H9 (cell line): ENCODE results near the gene CTNNA3. TPM values are rescaled to one million over a fixed set of nuclear protein-coding genes. Genes with fewer than 3 reads are reported as not detected.

Experiments used
- DNase-seq: peaks from one replicate; pipeline ENCODE4 v3.0.0-alpha.2; 2017
- H2AFZ ChIP-seq: one replicate; pipeline ENCODE4 v1.6.1; 2013; ENCODE audit warnings: mild to moderate bottlenecking, low read length, control low read depth, moderate library complexity
- H2AK5ac ChIP-seq: 2 replicates; pipeline ENCODE4 v1.6.1; 2013; ENCODE audit warnings: low read length, control low read depth, mixed read lengths; ENCODE audit not compliant: insufficient read length
- H2BK120ac ChIP-seq: one replicate; pipeline ENCODE4 v1.6.1; 2013; ENCODE audit warnings: low read depth, mild to moderate bottlenecking, low read length, control low read depth, inconsistent platforms; ENCODE audit not compliant: poor library complexity, severe bottlenecking
- H2BK12ac ChIP-seq: 2 replicates; pipeline ENCODE4 v1.6.1; 2013; ENCODE audit warnings: low read length, control low read depth, mixed read lengths, low read depth; ENCODE audit not compliant: insufficient read length
- H2BK15ac ChIP-seq: 2 replicates; pipeline ENCODE4 v1.6.1; 2013; ENCODE audit warnings: low read depth, low read length, control low read depth
- H2BK20ac ChIP-seq: one replicate; pipeline ENCODE4 v1.6.1; 2013; ENCODE audit warnings: low read depth, mild to moderate bottlenecking, low read length, control low read depth, inconsistent platforms; ENCODE audit not compliant: poor library complexity, severe bottlenecking
- H2BK5ac ChIP-seq: 2 replicates; pipeline ENCODE4 v1.6.1; 2013; ENCODE audit warnings: low read length, control low read depth, mixed read lengths; ENCODE audit not compliant: insufficient read length
- H3K14ac ChIP-seq: 2 replicates; pipeline ENCODE4 v1.6.1; 2013; ENCODE audit warnings: low read length, control low read depth; ENCODE audit not compliant: insufficient read depth
- H3K18ac ChIP-seq: 2 replicates; pipeline ENCODE4 v1.6.1; 2013; ENCODE audit warnings: low read depth, mild to moderate bottlenecking, mixed read lengths, low read length, control low read depth; ENCODE audit not compliant: insufficient read length
- H3K23ac ChIP-seq: 2 replicates; pipeline ENCODE4 v1.6.1; 2013; ENCODE audit warnings: low read length, control low read depth, mixed read lengths, low read depth; ENCODE audit not compliant: insufficient read length
- H3K23me2 ChIP-seq: 2 replicates; pipeline ENCODE4 v1.6.1; 2013; ENCODE audit warnings: low read depth, mild to moderate bottlenecking, mixed read lengths, low read length, control low read depth; ENCODE audit not compliant: insufficient read length, poor library complexity, severe bottlenecking
- H3K27ac ChIP-seq: 2 replicates; pipeline ENCODE4 v1.5.1; 2013; ENCODE audit warnings: low read length, control low read depth, mixed read lengths, low read depth; ENCODE audit not compliant: insufficient read length
- H3K27me3 ChIP-seq: 2 replicates; pipeline ENCODE4 v1.6.1; 2013; ENCODE audit warnings: low read length, control low read depth, inconsistent platforms; ENCODE audit not compliant: insufficient read depth
- H3K4ac ChIP-seq: 2 replicates; pipeline ENCODE4 v1.6.1; 2013; ENCODE audit warnings: low read depth, mild to moderate bottlenecking, control low read depth, inconsistent platforms, low read length, moderate library complexity
- H3K4me1 ChIP-seq: 2 replicates; pipeline ENCODE4 v1.6.1; 2013; ENCODE audit warnings: low read length, control low read depth, inconsistent platforms; ENCODE audit not compliant: insufficient read depth
- H3K4me2 ChIP-seq: 2 replicates; pipeline ENCODE4 v1.6.1; 2013; ENCODE audit warnings: low read length, control low read depth, mixed read lengths; ENCODE audit not compliant: insufficient read length, insufficient read depth
- H3K56ac ChIP-seq: 2 replicates; pipeline ENCODE4 v1.6.1; 2013; ENCODE audit warnings: low read depth, mild to moderate bottlenecking, mixed read lengths, low read length, control low read depth; ENCODE audit not compliant: insufficient read length
- H3K79me1 ChIP-seq: 2 replicates; pipeline ENCODE4 v1.6.1; 2013; ENCODE audit warnings: low read depth, mild to moderate bottlenecking, moderate library complexity, low read length, control low read depth, inconsistent platforms; ENCODE audit not compliant: insufficient read depth, poor library complexity, severe bottlenecking
- H3K79me2 ChIP-seq: 2 replicates; pipeline ENCODE4 v1.6.1; 2013; ENCODE audit warnings: low read length, control low read depth, inconsistent platforms; ENCODE audit not compliant: insufficient read depth
- H3K9ac ChIP-seq: 2 replicates; pipeline ENCODE4 v1.6.1; 2013; ENCODE audit warnings: low read length, control low read depth, mixed read lengths; ENCODE audit not compliant: insufficient read length; ENCODE audit errors: extremely low read depth
- H3K9me3 ChIP-seq: one replicate; pipeline ENCODE4 v1.6.1; 2013; ENCODE audit warnings: low read depth, low read length, inconsistent platforms; ENCODE audit not compliant: control insufficient read depth
- H3T11ph ChIP-seq: one replicate; pipeline ENCODE4 v1.6.1; 2013; ENCODE audit warnings: mild to moderate bottlenecking, low read length, control low read depth, inconsistent platforms
- H4K20me1 ChIP-seq: one replicate; pipeline ENCODE4 v1.6.1; 2013; ENCODE audit not compliant: control insufficient read depth, insufficient read length, insufficient read depth
- H4K5ac ChIP-seq: 2 replicates; pipeline ENCODE4 v1.6.1; 2013; ENCODE audit warnings: low read depth, mild to moderate bottlenecking, mixed read lengths, low read length, control low read depth; ENCODE audit not compliant: insufficient read length
- H4K8ac ChIP-seq: replicated peaks from 2 replicates; pipeline ENCODE4 v1.6.1; 2013; ENCODE audit warnings: low read length, control low read depth, mixed read lengths, low read depth; ENCODE audit not compliant: insufficient read length
- H4K91ac ChIP-seq: 2 replicates; pipeline ENCODE4 v1.6.1; 2013; ENCODE audit warnings: low read depth, mild to moderate bottlenecking, moderate library complexity, mixed read lengths, low read length, control low read depth; ENCODE audit not compliant: insufficient read length
- H3K27ac Mint-ChIP-seq, 3 experiments: 2 replicates in 2 of 3; 3 replicates in 1 of 3; pipeline ENCODE4 v1.8.0; 2020 to 2021; ENCODE audit warnings: mixed read lengths in 3 of 3, mild to moderate bottlenecking in 1 of 3, moderate library complexity in 1 of 3
- H3K27me3 Mint-ChIP-seq: 2 replicates; pipeline ENCODE4 v1.8.0; 2021; ENCODE audit warnings: low read depth, mild to moderate bottlenecking, moderate library complexity, mixed read lengths
- H3K36me3 Mint-ChIP-seq, 3 experiments: 2 replicates in 2 of 3; 3 replicates in 1 of 3; pipeline ENCODE4 v1.8.0; 2020 to 2021; ENCODE audit warnings: low read depth in 3 of 3, mixed read lengths in 3 of 3; ENCODE audit not compliant: insufficient read depth in 1 of 3
- H3K4me1 Mint-ChIP-seq, 2 experiments: 2 replicates each; pipeline ENCODE4 v1.8.0; 2020; ENCODE audit warnings: mixed read lengths in 2 of 2
- H3K4me3 Mint-ChIP-seq, 2 experiments: 2 replicates in 1 of 2; 3 replicates in 1 of 2; pipeline ENCODE4 v1.8.0; 2020 to 2021; ENCODE audit warnings: mild to moderate bottlenecking in 2 of 2, mixed read lengths in 2 of 2, moderate library complexity in 1 of 2
- H3K9me3 Mint-ChIP-seq, 2 experiments: 2 replicates in 1 of 2; 3 replicates in 1 of 2; pipeline ENCODE4 v1.8.0; 2020; ENCODE audit warnings: mild to moderate bottlenecking in 2 of 2, mixed read lengths in 2 of 2, moderate library complexity in 1 of 2
- CTCF ChIP-seq: fragments of 200-600 bp; sonication (generic); conservative IDR thresholded peaks from 3 replicates; pipeline ENCODE4 v1.8.0; 2021; ENCODE audit warnings: antibody characterized with exemption, mild to moderate bottlenecking
- WGBS: extraction: QIAGEN DNeasy Blood & Tissue Kit; methylation state at CpG from one replicate; pipeline ENCODE4 v1.1.7; 2013; ENCODE audit warnings: missing lambda C conversion rate, low lambda C conversion rate, mixed read lengths; ENCODE audit not compliant: insufficient read length; ENCODE audit errors: extremely low coverage; 5-methylcytosine and 5-hydroxymethylcytosine counted together
- total RNA-seq: library from RNA; stranded (reverse); gene quantifications from 2 replicates; pipeline ENCODE4 v1.2.1, GENCODE V29; 2021

The CTNNA3 gene
- total RNA-seq, 1 experiment from 2014 or later, result 3.3 TPM

- Histone ChIP-seq H2AFZ (no peak overlapping the region), H4K20me1 (no peaks in the 10 kb centered on the region), H2BK5ac (no peak overlapping the region), H2BK120ac (no peak overlapping the region), H3K23ac (no peak overlapping the region), H3K4ac (no peak overlapping the region), H4K5ac (no peak overlapping the region), H2BK15ac (no peak overlapping the region), H2AK5ac (no peak overlapping the region), H3T11ph (no peak overlapping the region), H3K27me3 (no peaks in the 10 kb centered on the region), H2BK12ac (no peak overlapping the region), H4K8ac (no peak overlapping the region), H3K4me2 (no peak overlapping the region), H3K4me1 (no peaks in the 10 kb centered on the region; the same call in 1 of the 2 replicates), H3K18ac (no peak overlapping the region), H2BK20ac (no peak overlapping the region), H3K23me2 (no peaks in the 10 kb centered on the region), H3K9ac (no peak overlapping the region), H3K9me3 (no peaks in the 10 kb centered on the region), H3K79me2 (no peaks in the 10 kb centered on the region), H3K56ac (no peak overlapping the region), H3K14ac (no peak overlapping the region), H4K91ac (no peak overlapping the region), H3K79me1 (no peaks in the 10 kb centered on the region), H3K27ac (no peak overlapping the region)
- H3K9me3 Mint-ChIP-seq, result no peaks in the 10 kb centered on the region
- DNase-seq, result no peak
- H3K4me1 Mint-ChIP-seq, result peaks cover 19 to 25% of the 10 kb centered on the region in 2 experiments
- WGBS, result no CpG with 5 or more reads among the region's 2 CpGs
- TF ChIP-seq CTCF, result no peak
- no peaks in the 10 kb centered on the region for H3K27me3 Mint-ChIP-seq
- no peak overlapping the region for H3K27ac Mint-ChIP-seq
- no peak overlapping the region for H3K4me3 Mint-ChIP-seq
- no peaks in the 10 kb centered on the region for H3K36me3 Mint-ChIP-seq
These were observed 88.0 kb downstream of the CTNNA3 start for GRCh38 chr10:67608001-67608400.
